Endothelial cell of hepatic sinusoid (primary cell): ENCODE results near the gene ZNF365.
"Not testable (repeated sequence)": the region's sequence is repeated elsewhere in the genome, so short reads cannot be mapped to it uniquely, and the experiment has no call there.

ENCODE experiments used
- in situ Hi-C: cut with HindIII; loops from 2 replicates; pipeline ENCODE4 v1.10.0; 2017; ENCODE audit warnings: low sequenced_read_pairs

The ZNF365 gene, protein sequence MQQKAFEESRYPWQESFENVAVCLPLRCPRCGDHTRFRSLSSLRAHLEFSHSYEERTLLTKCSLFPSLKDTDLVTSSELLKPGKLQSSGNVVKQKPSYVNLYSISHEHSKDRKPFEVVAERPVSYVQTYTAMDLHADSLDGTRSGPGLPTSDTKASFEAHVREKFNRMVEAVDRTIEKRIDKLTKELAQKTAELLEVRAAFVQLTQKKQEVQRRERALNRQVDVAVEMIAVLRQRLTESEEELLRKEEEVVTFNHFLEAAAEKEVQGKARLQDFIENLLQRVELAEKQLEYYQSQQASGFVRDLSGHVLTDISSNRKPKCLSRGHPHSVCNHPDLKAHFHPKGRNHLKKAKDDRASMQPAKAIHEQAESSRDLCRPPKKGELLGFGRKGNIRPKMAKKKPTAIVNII

DNA sequence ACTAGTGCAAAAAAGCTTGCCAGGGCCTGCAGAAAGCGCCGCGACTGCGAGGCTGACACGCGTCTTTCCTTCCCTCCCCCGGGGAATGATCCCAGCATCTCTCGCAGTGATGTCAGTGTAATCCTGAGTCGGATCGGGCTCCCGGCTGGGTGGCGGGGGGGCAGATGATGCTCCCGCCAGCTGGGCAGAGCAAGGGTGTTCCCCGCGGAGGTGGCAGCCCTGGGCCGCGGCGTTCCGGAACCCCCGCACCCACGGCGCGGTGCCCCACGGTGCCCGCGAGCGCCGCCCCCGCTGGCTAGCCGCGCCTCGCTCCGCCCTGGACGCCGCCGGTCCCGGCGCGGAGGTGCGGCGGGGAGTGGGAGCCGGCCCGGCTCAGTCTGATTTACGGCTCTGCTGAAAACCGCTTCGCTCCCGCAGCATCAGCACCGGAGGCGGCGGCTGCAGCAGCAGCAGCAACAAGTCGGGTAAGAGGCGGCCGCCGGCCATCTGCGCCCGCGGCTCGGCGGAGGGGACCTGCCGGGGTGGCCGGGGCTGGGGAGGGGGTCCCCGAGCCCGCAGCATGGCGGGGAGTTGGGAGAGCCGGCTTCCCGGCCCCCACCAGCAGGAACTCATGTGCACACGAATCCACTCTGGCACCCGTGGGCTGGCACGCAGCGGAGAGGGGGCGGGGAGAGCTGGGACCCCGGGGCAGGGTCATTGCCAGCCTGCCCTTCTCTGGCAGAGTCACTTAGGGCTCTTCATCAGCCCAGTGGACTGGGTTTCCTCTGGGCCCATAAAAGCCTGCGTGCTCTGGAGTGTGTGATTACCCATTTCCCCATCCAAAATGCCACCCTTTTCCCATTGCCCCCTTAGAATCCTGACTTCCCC lies at the start of gene ZNF365:
Gene ZNF365 (plus strand): TSS at position 375 of the 867 bp plus-strand sequence. CDS start 1,825 bp downstream, outside the sequence.
- in situ Hi-C loops: no loop called here

DNA sequence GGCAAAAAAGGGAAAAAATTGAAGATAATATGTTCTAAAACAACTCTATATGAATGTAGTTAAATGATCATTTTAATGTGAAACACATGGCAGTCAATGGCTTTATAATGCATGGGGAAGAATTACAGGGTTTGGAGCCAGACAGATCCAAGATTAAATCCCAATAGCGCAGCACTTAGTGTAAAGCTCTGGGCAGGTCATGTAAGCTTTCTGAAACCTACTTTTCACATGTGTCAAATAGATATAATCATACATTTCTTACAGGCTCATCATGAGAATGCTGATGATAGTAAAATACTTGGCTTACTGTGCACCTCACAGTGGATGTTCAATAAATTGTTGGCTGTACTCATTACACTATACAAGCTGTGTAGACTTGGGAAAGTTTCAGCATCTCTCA lies 48.0 kb upstream of the ZNF365 start:
- in situ Hi-C loops: no loop called here

DNA sequence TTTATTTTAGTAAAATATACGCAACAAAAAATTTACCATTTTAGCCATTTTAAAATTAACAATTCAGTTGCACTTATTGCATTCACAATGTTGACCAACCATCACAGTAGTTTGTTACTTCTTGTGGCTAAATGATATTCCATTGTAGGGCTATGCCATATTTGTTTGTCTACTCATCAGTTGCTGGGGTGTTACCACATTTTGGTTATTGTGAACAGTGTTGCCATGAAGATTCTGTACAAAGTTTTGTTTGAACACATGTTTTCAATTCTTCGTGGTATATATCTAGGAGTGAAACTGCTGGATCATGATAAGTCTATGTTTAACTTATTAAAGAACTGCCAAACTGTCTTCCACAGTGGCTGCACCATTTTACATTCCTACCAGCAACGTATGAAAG lies 46.3 kb upstream of the ZNF365 start:
- in situ Hi-C loops: no loop called here

DNA sequence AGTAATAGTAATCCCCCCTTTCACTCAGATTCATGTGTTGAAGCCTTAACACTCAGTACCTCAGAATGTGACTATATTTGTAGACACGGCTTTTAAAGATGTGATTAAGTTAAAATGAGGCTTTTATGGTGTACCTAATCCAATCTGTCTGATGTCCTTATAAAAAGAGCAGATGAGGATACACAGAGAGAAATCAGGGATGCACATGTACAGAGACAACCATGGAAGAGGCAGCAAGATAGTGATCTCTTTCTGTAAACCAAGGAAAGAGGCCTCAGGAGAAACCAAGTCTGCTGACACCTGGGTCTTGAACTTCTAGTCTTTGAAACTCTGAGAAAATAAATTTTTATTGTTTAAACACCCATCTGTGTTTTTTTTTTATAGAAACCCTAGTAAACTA lies 44.0 kb upstream of the ZNF365 start:
- in situ Hi-C loops: no loop called here

DNA sequence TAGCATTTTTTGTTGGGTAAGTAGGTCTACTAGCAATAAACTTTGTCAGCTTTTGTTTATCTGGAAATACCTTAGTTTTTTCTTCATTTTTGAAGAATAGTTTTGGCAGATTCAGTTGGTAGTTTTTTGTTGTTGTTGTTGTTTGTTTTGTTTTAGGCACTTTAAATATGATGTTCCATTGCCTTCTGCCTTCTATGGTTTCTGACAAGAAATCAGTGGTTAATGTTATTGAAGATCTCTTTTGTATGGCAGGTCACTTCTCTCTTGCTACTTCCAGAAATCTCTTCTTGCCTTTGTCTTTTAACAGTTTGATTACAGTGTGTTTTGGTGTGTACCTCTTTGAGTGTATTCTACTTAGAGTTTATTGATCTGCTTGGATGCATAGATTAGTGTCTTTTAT lies 41.8 kb upstream of the ZNF365 start:
- in situ Hi-C loops: no loop called here

DNA sequence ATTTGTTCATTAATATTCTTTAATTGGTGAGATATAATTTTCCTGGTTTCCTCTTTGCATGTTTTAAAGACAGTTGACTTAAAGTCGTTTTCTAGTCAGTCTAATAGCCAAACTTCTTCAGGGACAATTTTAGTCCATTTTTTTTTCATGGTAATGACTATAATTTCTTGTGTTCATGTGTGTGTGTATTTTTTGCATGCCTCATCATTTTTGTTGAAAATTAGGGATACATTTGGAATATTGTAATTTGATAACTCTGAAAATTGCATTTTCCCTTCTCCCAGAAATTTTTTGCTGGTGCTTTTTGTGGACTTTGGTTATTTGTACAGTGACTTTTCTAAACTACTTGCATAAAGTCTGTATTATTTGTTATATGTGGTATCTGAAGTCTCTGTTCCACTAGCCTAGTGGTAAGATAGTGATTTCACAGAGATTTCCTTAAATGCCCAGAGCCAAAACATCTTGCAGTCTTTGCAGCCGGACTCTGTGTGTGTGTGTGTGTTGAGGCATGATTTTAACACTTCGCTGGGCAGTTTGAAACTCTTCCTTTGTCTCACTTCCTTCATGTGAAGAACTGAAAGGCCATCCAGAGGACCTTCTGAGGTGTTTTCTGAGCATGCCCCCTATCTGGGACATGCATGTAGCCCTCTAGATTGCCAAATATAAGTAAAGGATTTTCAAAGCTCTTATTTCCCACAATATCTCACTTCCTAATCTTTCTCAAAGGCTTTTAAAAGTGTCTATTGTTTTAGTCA lies 40.9 kb upstream of the ZNF365 start:
- in situ Hi-C loops: no loop called here

DNA sequence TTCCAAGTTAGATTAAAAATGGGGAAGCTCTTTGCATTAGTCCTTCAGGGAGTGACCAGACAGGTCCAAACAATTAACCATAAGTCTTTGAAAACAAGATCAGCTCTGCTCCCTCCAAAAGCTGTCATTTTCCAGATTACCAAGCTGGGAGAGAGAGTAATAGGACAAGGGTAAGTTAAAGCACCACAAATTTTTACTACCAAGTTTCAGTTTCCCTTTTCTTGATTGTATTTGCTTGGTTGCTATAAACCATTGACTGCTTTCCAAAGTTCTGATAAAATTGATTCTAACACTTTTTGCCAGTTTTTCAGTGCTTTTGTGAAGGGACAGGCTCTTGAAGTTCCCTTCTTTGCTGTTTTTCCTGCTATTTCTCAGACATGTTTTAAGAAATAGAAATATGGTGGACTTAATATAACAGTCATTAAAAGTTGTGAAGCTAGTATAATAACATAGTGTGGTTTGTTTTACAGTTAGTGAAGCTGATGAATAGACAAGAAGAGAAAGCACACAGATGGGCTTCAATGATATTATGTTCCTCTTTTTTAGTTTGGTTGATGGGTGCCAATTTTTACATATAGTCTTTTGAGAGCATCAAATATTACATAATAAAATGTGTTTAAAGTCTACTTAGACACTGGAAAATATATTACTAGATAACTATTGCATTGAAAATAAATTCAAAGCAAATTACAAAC lies 40.0 kb upstream of the ZNF365 start:
- in situ Hi-C loops: no loop called here

DNA sequence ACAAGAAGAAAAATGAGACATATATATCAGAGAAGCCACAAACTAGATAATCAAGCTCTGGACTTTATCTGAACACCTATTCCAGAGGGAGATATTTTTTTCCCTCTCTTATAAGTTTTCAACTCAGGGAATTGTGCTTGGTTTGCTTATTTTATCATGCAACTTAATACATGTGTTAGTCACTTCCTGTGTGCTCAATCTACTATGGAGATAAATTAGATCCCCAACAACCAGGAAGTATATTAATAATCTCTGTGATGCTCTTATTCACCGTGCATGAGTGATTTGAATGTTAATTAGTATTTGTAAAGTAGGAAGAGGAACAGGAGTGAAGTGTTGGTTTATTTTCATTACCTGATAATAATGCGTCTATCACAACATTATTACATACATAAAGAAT lies 38.8 kb upstream of the ZNF365 start:
- in situ Hi-C loops: no loop called here

DNA sequence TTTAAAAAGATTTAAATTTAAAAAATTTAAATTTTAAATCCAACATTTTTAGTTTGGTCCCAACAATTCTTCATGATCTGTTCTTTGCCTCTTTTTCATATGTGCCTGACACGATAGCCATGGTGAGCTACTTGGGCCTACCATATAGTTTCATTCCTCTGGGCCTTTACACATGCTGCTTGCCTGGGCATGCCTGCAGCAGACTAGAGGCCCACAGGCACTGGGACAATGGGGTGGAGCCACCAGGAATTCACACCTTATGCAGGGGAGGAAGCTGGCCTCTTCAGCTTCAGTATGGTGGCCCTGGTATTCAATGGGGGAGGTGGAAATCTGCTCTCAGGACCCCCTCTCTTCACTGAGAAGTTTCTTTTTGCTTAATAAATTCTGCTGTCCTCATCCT lies 37.8 kb upstream of the ZNF365 start:
- in situ Hi-C loops: no loop called here

DNA sequence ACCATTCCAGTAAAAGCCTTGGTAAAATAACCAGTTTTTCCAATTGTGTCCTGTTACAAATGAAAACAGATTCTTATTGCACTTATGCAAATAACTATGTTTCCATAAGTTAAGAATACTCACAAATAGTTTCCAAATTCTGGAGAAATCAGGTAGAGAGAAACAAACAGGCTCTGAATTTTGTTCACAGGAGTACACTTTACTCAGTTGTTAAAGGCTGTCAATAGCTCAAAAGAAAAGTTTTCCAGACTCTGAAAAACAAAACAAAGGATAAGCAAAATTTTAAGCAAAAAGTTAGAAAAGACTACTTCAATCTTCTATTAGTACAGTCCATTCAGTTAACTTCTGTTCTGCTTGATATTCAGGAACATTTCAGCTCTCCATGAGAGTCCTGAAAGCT lies 32.8 kb upstream of the ZNF365 start:
- in situ Hi-C loops: no loop called here

DNA sequence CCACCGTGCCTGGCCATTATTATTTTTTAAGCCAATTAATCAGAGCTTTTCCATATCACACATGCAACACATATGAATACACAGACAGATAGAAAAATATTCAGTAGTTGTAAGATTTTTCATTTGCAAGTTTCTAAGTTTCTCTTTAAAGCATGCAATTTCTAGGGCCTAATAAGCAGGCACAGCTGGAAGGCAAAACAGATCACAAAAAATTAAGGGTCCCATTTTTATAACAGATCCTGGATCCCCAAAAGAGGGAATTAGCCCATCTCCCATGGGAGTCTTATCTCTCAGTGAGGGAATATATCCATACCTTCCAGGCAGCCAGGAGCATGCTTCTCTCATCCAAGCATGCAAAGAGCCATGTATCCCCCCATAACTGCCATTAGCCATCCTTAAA lies 31.2 kb upstream of the ZNF365 start:
- in situ Hi-C loops: no loop called here

DNA sequence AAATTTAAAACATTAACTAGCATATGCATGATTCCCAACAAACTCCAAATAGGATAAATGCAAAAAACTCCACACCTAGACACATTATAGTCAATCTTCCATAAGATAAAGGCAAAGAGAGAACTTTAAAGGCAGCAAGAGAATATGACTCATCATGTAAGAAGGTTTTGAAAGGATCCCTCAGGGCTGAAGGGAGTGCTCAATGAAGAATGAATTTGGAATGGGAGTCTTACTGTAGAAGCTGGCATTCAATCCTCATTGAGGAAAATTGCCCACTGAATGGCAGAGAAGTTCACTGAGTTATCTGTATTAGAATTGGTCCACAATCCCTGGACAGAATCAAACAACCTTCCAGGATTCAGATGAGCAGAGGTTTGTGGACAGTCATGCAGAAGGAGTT lies 26.1 kb upstream of the ZNF365 start:
- in situ Hi-C loops: no loop called here

DNA sequence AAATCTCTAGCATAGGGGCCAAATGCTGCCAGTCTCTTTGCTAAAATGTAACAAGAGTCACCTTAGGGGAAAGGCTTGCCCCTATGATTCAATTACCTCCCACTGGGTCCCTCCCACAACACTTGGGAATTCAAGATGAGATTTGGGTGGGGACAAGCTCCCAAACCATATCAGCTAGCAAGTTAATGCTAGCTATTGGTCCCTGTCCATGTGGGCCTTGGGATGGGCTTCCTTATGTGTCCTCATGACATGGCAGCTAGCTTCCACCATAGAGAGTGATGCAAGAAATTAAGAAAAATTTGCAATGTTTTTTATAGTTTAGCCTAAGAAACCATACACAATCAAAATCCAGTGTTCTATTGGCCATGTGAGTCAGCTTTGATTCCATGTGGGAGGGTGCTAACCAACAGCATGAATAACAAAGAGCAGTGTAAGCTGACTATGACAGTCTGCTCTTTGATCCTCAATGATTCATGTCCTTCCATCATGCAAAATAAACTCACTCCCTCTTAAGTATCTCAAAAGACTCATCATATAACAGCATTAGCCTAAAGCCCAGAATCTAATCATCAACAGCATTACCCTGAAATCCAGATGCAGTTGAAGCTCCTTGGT lies 21.7 kb upstream of the ZNF365 start:
- in situ Hi-C loops: no loop called here

DNA sequence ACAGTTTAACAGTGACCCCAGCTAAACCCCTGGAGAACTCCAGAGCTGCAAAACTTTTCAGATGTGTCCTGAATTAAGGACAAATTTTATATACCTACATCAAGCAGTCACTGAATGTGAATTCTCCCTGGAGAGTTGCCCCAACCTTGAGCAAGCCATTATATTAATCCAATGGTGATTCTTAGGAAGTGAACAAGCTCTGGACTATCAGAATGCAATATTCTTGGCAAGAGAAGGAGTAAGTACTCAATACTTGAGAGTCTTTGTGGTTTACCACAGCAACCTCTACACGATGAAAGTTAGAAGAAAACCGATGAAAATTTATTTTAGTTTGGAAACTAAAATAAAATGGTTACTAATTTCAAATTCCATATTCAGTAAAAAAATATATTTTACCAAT lies 19.3 kb upstream of the ZNF365 start:
- in situ Hi-C loops: no loop called here

DNA sequence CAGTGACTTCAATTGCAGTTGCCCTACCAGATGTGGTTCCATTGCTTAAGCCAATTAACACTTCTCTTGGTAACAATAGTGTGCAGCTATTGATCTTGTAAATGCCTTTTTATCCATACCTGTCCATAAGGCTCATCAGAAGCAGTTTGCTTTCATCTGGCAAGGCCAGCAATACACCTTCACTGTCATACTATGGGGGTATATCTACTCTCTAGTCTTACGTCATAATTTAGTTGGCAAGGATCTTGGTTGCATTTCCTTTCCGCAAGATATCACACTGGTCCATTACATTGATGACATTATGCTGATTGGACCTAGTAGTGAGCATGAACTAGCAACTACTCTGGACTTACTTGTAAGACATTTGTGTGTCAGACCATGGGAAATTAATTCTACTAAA lies 17.7 kb upstream of the ZNF365 start:
- in situ Hi-C loops: no loop called here

DNA sequence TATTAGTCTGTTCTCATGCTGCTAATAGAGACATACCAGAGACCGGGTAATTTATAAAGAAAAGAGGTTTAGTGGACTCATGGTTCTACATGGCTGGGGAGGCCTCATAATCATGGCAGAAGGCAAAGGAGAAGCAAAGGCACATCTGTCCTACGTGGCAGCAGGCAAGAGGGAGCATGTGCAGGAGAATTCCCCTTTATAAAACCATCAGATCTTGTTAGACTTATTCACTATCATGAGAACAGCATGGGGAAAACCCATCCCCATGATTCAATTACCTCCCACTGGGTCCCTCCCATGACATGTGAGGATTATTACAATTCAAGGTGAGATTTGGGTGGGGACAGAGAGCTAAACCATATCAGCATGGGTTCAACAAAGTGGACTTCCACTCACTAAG lies 16.0 kb upstream of the ZNF365 start:
- in situ Hi-C loops: not testable (repeated sequence)

DNA sequence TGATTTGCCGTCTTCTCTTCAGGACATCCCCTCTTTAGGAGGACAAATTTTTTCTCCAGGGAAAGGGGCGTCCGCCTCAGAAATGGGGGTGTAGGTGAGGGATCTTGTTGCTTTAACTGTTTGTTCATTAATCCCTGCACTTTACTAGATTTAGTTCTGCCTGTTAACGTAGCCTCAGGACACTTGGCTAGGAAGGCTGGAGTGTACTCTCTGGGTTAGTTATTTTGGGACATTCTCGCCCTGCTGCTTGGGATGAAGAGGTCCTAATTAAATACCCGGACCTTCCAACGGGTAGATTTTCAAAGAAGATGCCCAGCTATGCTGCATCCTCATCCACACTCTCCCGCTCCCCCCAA lies 552 bp upstream of the ZNF365 start:
- in situ Hi-C loops: no loop called here

DNA sequence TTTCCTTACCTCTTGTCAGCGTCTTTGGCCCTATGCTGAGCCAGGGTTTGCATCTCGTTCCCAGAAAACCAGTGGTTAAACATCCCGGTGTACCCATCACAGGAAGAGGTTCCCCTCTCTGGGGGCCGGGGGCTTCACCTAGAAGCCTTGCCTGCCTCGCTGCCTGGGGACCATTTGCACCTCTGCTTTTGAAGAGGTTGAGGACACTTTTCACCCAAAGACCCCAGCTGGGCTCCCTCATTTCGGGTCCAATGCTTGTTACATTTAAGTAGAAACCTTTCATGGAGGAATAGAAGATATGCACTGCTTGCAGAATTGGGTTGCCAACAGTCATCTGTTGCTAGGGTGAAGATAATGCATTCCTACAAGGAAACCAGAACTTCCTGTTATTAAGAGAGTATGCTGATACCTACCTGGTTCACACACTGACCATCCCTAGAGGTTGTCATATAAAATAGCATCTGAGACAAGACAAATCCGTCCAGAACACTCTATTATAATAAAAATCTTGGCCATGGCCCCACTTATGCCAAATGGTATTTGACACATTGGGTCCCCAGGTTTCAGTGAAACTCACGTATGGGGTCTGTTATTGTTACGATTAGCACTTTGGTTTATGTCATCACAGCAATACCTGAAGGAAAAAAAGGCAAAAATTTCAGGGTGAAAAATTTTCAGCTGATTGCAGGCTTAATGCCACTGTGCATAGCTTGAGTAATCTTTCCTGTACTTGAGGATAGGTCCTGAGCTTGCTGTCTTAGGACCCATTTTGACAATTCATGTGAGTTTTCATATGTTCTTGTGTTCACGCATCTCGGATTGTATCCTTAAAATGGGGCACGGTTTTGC lies 917 bp downstream of the ZNF365 start:
- in situ Hi-C loops: no loop called here
